Measurements from ENCODE around the gene HMOX1. TPM values are rescaled to one million over a fixed set of nuclear protein-coding genes. Genes with fewer than 3 reads are reported as not detected.

The HMOX1 gene
- total and polyA plus RNA-seq, 12 donors: 1.6 to 68.0 (median 4.2) TPM

DNA sequence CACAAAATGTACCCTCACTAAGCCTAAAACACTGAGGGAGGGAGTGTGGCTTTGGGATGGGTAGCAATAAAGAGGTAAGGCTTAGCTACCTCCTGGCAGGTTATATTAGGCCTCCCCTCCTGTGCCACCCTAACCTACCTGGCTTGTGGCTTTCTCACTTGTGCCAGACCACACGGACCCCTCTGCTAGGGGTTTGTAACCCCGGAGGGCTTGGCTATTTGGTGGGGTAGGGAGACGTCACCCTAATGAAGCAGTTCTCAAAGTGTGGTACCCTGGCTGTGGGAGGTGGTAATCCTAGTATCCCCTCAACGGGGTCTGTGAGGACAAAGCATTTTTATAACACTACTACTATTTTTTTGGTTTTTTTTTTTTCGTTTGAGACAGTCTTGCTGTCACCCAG lies 10.0 kb downstream of the HMOX1 start:
- no peaks in the 10 kb centered on the region for H3K9me3 ChIP-seq
- intact Hi-C loops (cut with DNase I): no loop called here
- no peak overlapping the region for H3K27ac ChIP-seq
- ATAC-seq: no peak
- 85 to 92% methylated on average over 5 of the region's 5 CpGs for WGBS, 2 donors
- DNase-seq: no peak
- no peaks in the 10 kb centered on the region for H3K27me3 ChIP-seq
- H3K4me3 ChIP-seq: no peak overlapping the region
- H3K4me1 ChIP-seq: no peaks in the 10 kb centered on the region
- TF ChIP-seq, protein P1, sequence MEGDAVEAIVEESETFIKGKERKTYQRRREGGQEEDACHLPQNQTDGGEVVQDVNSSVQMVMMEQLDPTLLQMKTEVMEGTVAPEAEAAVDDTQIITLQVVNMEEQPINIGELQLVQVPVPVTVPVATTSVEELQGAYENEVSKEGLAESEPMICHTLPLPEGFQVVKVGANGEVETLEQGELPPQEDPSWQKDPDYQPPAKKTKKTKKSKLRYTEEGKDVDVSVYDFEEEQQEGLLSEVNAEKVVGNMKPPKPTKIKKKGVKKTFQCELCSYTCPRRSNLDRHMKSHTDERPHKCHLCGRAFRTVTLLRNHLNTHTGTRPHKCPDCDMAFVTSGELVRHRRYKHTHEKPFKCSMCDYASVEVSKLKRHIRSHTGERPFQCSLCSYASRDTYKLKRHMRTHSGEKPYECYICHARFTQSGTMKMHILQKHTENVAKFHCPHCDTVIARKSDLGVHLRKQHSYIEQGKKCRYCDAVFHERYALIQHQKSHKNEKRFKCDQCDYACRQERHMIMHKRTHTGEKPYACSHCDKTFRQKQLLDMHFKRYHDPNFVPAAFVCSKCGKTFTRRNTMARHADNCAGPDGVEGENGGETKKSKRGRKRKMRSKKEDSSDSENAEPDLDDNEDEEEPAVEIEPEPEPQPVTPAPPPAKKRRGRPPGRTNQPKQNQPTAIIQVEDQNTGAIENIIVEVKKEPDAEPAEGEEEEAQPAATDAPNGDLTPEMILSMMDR (IDR thresholded peaks at IDR 0.05): no peak
- H3K36me3 ChIP-seq: peaks cover 0 to 83% (median 0%) of the 10 kb centered on the region in 9 donors

DNA sequence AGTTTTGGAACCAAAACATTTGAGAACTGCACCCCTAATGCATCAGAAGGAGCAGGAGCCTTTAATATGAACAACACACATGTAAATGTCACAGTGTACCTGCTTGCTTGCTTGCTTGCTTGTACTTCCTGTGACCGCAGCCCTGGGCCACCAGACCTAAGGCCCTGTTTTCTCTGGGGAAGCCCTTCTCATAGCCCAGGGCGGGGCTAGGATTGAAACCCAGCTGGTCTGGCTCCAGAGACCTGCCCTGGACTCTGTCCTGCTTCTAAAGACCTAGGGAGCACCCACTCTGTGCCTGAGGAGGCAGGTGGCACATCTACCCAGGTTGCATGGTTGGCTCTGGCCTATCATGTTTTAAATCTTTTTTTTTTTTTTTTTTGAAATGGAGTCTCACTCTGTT lies 11.5 kb downstream of the HMOX1 start:
- Histone ChIP-seq H3K27ac (no peak overlapping the region), H3K36me3 (peaks cover 0 to 69% (median 0%) of the 10 kb centered on the region in 9 donors), H3K27me3 (no peaks in the 10 kb centered on the region), H3K4me1 (peaks cover 0 to 12% (median 0%) of the 10 kb centered on the region in 9 donors), H3K9me3 (no peaks in the 10 kb centered on the region), H3K4me3 (no peak overlapping the region)
- TF ChIP-seq, protein P1 (IDR thresholded peaks at IDR 0.05): no peak
- ATAC-seq: no peak
- 85 to 92% methylated on average over 2 of the region's 2 CpGs for WGBS, 2 donors
- DNase-seq: no peak
- intact Hi-C loops (cut with DNase I): no loop called here

DNA sequence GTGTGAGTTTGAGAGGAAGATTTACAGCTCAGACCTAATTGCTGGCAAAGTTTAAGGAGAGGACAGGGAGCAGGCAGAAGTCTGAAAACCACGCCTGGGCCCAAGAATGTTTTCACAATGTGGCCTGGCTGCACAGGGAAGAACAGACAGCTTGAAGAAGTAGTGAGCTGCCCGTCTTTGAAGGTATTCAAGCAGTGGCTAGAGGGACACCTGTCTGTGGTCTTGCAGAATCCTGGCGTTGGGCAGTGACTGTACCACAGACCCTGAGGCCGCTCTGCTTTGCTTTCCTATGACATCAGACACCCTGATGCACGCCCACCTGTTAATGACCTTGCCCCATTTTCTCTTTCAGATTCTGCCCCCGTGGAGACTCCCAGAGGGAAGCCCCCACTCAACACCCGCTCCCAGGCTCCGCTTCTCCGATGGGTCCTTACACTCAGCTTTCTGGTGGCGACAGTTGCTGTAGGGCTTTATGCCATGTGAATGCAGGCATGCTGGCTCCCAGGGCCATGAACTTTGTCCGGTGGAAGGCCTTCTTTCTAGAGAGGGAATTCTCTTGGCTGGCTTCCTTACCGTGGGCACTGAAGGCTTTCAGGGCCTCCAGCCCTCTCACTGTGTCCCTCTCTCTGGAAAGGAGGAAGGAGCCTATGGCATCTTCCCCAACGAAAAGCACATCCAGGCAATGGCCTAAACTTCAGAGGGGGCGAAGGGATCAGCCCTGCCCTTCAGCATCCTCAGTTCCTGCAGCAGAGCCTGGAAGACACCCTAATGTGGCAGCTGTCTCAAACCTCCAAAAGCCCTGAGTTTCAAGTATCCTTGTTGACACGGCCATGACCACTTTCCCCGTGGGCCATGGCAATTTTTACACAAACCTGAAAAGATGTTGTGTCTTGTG lies 12.5 kb downstream of the HMOX1 start:
- Histone ChIP-seq H3K27ac (peak overlapping the region in 1 of 10 donors; percentile 18), H3K4me1 (peaks cover 0 to 19% (median 0%) of the 10 kb centered on the region in 9 donors), H3K36me3 (peaks cover 0 to 59% (median 0%) of the 10 kb centered on the region in 9 donors), H3K9me3 (no peaks in the 10 kb centered on the region), H3K27me3 (no peaks in the 10 kb centered on the region), H3K4me3 (no peak overlapping the region)
- TF ChIP-seq, protein P1 (IDR thresholded peaks at IDR 0.05): no peak
- intact Hi-C loops (cut with DNase I): no loop called here
- WGBS, 2 donors: 77 to 81% methylated on average over 16 of the region's 16 CpGs
- ATAC-seq: peak in 1 of 8 donors; percentile 25
- DNase-seq: no peak

DNA sequence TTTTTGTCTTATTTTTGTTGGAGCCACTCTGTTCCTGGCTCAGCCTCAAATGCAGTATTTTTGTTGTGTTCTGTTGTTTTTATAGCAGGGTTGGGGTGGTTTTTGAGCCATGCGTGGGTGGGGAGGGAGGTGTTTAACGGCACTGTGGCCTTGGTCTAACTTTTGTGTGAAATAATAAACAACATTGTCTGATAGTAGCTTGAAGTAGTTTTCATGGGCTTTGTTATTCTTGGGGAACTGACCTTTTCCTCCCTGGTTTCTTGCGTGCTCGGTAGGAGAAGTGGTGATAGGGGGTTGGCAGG lies 13.1 kb downstream of the HMOX1 start:
- intact Hi-C loops (cut with DNase I): no loop called here
- TF ChIP-seq, protein P1 (IDR thresholded peaks at IDR 0.05): no peak
- 53 to 75% methylated on average over 4 of the region's 4 CpGs for WGBS, 2 donors
- H3K27ac ChIP-seq: peak overlapping the region in 1 of 10 donors; percentile 18
- peaks cover 0 to 53% (median 0%) of the 10 kb centered on the region in 9 donors for H3K36me3 ChIP-seq
- H3K9me3 ChIP-seq: no peaks in the 10 kb centered on the region
- ATAC-seq (no peak), DNase-seq (no peak)
- no peak overlapping the region for H3K4me3 ChIP-seq
- H3K4me1 ChIP-seq: peaks cover 0 to 20% (median 0%) of the 10 kb centered on the region in 9 donors
- H3K27me3 ChIP-seq: no peaks in the 10 kb centered on the region

Measured in heart right ventricle (tissue), 16 donors.